HepG2 (cell line): ENCODE results near the gene FAM161A. TPM values are rescaled to one million over a fixed set of nuclear protein-coding genes. Genes with fewer than 3 reads are reported as not detected.

Source experiments
- AHR ChIP-seq: IDR thresholded peaks from 2 replicates; pipeline ENCODE4 v1.6.1; 2018; ENCODE audit warnings: missing genetic modification reagents, missing compliant biosample characterization
- EEA1 ChIP-seq: sonication (generic); formaldehyde crosslinking; IDR thresholded peaks from 2 replicates; pipeline ENCODE4 v1.5.1; 2020; ENCODE audit warnings: mild to moderate bottlenecking, missing genetic modification reagents, borderline replicate concordance
- ELF1 ChIP-seq: sonication (generic); formaldehyde crosslinking; IDR thresholded peaks from 2 replicates; pipeline ENCODE4 v1.4.0; 2020; ENCODE audit warnings: missing genetic modification reagents
- HOXA3 ChIP-seq: sonication (generic); formaldehyde crosslinking; IDR thresholded peaks from 2 replicates; pipeline ENCODE4 v1.5.0; 2020; ENCODE audit warnings: missing genetic modification reagents
- MEIS2 ChIP-seq: sonication (generic); formaldehyde crosslinking; IDR thresholded peaks from 2 replicates; pipeline ENCODE4 v1.9.0; 2021; ENCODE audit warnings: mild to moderate bottlenecking, missing genetic modification reagents
- NR2C2 ChIP-seq: sonication (generic); formaldehyde crosslinking; IDR thresholded peaks from 2 replicates; pipeline ENCODE4 v1.4.0; 2020; ENCODE audit warnings: missing genetic modification reagents, mild to moderate bottlenecking, moderate library complexity, borderline replicate concordance
- PHF20 ChIP-seq: sonication (generic); formaldehyde crosslinking; IDR thresholded peaks from 2 replicates; pipeline ENCODE4 v1.5.0; 2020; ENCODE audit warnings: mild to moderate bottlenecking, missing genetic modification reagents
- RBAK ChIP-seq: sonication (generic); formaldehyde crosslinking; IDR thresholded peaks from 2 replicates; pipeline ENCODE4 v1.5.1; 2020; ENCODE audit warnings: mild to moderate bottlenecking, missing genetic modification reagents
- SCMH1 ChIP-seq: sonication (generic); formaldehyde crosslinking; IDR thresholded peaks from 2 replicates; pipeline ENCODE4 v1.9.0; 2021; ENCODE audit warnings: missing genetic modification reagents, mild to moderate bottlenecking, borderline replicate concordance
- SKI ChIP-seq: fragments of 450-650 bp; IDR thresholded peaks from one replicate; pipeline ENCODE4 v1.6.1; 2018; ENCODE audit warnings: mild to moderate bottlenecking; ENCODE audit not compliant: partially characterized antibody
- SMAD3 ChIP-seq: sonication (generic); formaldehyde crosslinking; IDR thresholded peaks from 2 replicates; pipeline ENCODE4 v1.4.0; 2020; ENCODE audit warnings: missing genetic modification reagents
- SMC3 ChIP-seq: IDR thresholded peaks from 2 replicates; pipeline ENCODE4 v1.6.1; 2011; ENCODE audit warnings: low read length, improper control_type of control experiment
- STAT5B ChIP-seq: sonication (generic); formaldehyde crosslinking; IDR thresholded peaks from 2 replicates; pipeline ENCODE4 v1.4.0; 2020; ENCODE audit warnings: missing genetic modification reagents
- TSC22D2 ChIP-seq: sonication (generic); formaldehyde crosslinking; IDR thresholded peaks from 2 replicates; pipeline ENCODE4 v1.5.1; 2020; ENCODE audit warnings: missing genetic modification reagents, mild to moderate bottlenecking, borderline replicate concordance
- YY1 ChIP-seq: IDR thresholded peaks from 2 replicates; pipeline ENCODE4 v1.6.1; 2011; ENCODE audit warnings: low read length, low read depth, moderate library complexity, mild to moderate bottlenecking; ENCODE audit not compliant: insufficient read depth, insufficient replicate concordance
- ZNF143 ChIP-seq: sonication (generic); formaldehyde crosslinking; IDR thresholded peaks from 2 replicates; pipeline ENCODE4 v1.4.0; 2020; ENCODE audit warnings: missing genetic modification reagents
- ZNF263 ChIP-seq: sonication (generic); formaldehyde crosslinking; IDR thresholded peaks from 2 replicates; pipeline ENCODE4 v1.4.0; 2020; ENCODE audit warnings: missing genetic modification reagents
- ZNF335 ChIP-seq: sonication (generic); formaldehyde crosslinking; IDR thresholded peaks from 2 replicates; pipeline ENCODE4 v1.4.0; 2020; ENCODE audit warnings: missing genetic modification reagents
- ZNF337 ChIP-seq: sonication (generic); formaldehyde crosslinking; IDR thresholded peaks from 2 replicates; pipeline ENCODE4 v1.5.1; 2020; ENCODE audit warnings: missing genetic modification reagents, low read depth, mild to moderate bottlenecking, borderline replicate concordance
- ZNF354B ChIP-seq: sonication (generic); formaldehyde crosslinking; IDR thresholded peaks from 2 replicates; pipeline ENCODE4 v1.8.0; 2022; ENCODE audit warnings: mild to moderate bottlenecking, missing genetic modification reagents
- ZNF616 ChIP-seq: sonication (generic); formaldehyde crosslinking; IDR thresholded peaks from 2 replicates; pipeline ENCODE4 v1.5.0; 2020; ENCODE audit warnings: low read depth, mild to moderate bottlenecking, missing genetic modification reagents
- ZNF619 ChIP-seq: sonication (generic); formaldehyde crosslinking; IDR thresholded peaks from 2 replicates; pipeline ENCODE4 v1.4.0; 2020; ENCODE audit warnings: mild to moderate bottlenecking, missing genetic modification reagents
- ZNF768 ChIP-seq: sonication (generic); formaldehyde crosslinking; IDR thresholded peaks from 2 replicates; pipeline ENCODE4 v1.4.0; 2020; ENCODE audit warnings: missing genetic modification reagents
- ZSCAN21 ChIP-seq: sonication (generic); formaldehyde crosslinking; IDR thresholded peaks from 2 replicates; pipeline ENCODE4 v1.8.0; 2022; ENCODE audit warnings: mild to moderate bottlenecking, missing genetic modification reagents, moderate library complexity, borderline replicate concordance
- ZSCAN25 ChIP-seq: sonication (generic); formaldehyde crosslinking; IDR thresholded peaks from 2 replicates; pipeline ENCODE4 v1.8.0; 2022; ENCODE audit warnings: mild to moderate bottlenecking, missing genetic modification reagents
- polyA plus RNA-seq, 8 experiments: library from polyadenylated mRNA; depleted of rRNA in 3 of 8; stranded (reverse) in 7 of 8; unstranded in 1 of 8; fragments of >200 nt; fragmentation: Illumina TruSeq in 4 of 8; extraction: Trizol in 4 of 8; gene quantifications; 2 replicates each; pipeline versions ENCODE4 v1.2.1 to v1.2.3, GENCODE V29; 2011 to 2016; ENCODE audit warnings: low read depth in 4 of 8, missing spikeins in 1 of 8, mixed read lengths in 1 of 8; ENCODE audit not compliant: insufficient read depth in 1 of 8
- total RNA-seq, 5 experiments: library from RNA; depleted of rRNA; stranded (reverse); fragments of >200 nt; fragmentation: Illumina TruSeq; extraction: Trizol; gene quantifications; 2 replicates each; pipeline ENCODE4 v1.2.3, GENCODE V29; 2016; ENCODE audit warnings: low read depth in 1 of 5
- TF ChIP-seq, protein P1 (sequence below): sonication (generic); formaldehyde crosslinking; IDR thresholded peaks from 2 replicates; pipeline ENCODE4 v1.8.0; 2022; ENCODE audit warnings: missing genetic modification reagents, mild to moderate bottlenecking, borderline replicate concordance
- TF ChIP-seq, protein P2 (sequence below): sonication (generic); formaldehyde crosslinking; IDR thresholded peaks from 2 replicates; pipeline ENCODE4 v1.9.0; 2021; ENCODE audit warnings: missing genetic modification reagents, borderline replicate concordance

The FAM161A gene
- total and polyA plus RNA-seq, 2 of the 13 experiments (the other 11 are each of a cell fraction or from before 2014, with no cell fraction given) = 2.7 to 3.4 TPM

DNA sequence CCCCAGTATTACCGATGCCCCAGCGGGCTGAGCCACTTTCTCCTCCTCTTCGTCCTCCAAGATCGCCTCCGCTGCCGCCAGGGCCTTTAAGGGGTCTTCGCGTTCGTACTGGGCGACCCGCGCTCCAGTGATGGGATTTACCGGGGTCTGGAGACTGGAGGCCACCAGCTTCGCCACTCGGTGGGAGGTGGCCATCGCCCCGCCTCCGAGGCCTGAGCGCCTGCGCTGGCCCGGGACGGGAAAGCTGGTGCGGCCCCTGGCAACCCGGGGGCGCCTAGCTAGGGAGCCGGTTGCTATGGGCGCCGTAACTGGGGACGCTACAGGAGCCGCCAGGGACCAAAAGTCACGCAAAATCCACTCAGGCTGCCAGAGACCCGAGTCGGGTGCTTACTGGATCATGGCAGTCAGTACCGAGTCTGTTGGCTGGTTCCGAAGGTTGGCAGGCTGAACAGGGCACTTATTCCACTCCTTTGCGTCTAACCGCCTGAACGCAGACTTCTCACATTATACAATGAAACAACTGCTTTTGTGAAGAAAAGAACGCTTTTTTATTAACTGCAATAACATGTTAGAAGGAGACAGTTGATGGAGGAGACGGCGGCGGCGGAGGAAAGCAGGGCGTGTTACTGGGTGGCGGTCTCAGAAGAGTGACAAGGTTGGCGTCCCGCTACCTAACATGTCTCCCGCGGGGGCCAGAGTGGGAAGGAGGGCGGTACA, at the start of gene FAM161A (continued):
- TF ChIP-seq AHR (CRISPR knock-in tag) (0 out of 2 replicates have a peak, but pooled peaks have one; percentile 36), ZNF354B (CRISPR knock-in tag) (0 out of 2 replicates have a peak, but pooled peaks have one; percentile 48), HOXA3 (peak; percentile 3; the same call in 1 of the 2 replicates), ZNF335 (CRISPR knock-in tag) (peak; percentile 96), EEA1 (peak; percentile 35; the same call in 1 of the 2 replicates), SMC3 (no peak), ZNF143 (0 out of 2 replicates have a peak, but pooled peaks have one; percentile 16), PHF20 (0 out of 2 replicates have a peak, but pooled peaks have one; percentile 28), SKI (peak; percentile 68), YY1 (peak; percentile 74), ZNF616 (CRISPR knock-in tag) (peak; percentile 37; the same call in 1 of the 2 replicates), SCMH1 (CRISPR knock-in tag) (no peak), TSC22D2 (CRISPR knock-in tag) (peak; percentile 22; the same call in 1 of the 2 replicates), RBAK (CRISPR knock-in tag) (0 out of 2 replicates have a peak, but pooled peaks have one; percentile 24), ZNF263 (CRISPR knock-in tag) (no peak; the same call in 1 of the 2 replicates), ZNF768 (CRISPR knock-in tag) (peak; percentile 72; the same call in 1 of the 2 replicates), NR2C2 (0 out of 2 replicates have a peak, but pooled peaks have one; percentile 36), SMAD3 (CRISPR knock-in tag) (peak; percentile 68), ZNF619 (CRISPR knock-in tag) (peak; percentile 80), ELF1 (CRISPR knock-in tag) (0 out of 2 replicates have a peak, but pooled peaks have one; percentile 41), MEIS2 (CRISPR knock-in tag) (no peak; the same call in 1 of the 2 replicates), STAT5B (no peak), ZNF337 (peak; percentile 23; the same call in 1 of the 2 replicates), ZSCAN25 (CRISPR knock-in tag) (peak; percentile 54; the same call in 1 of the 2 replicates), ZSCAN21 (CRISPR knock-in tag) (peak; percentile 61; the same call in 1 of the 2 replicates)
- TF ChIP-seq, protein P1, sequence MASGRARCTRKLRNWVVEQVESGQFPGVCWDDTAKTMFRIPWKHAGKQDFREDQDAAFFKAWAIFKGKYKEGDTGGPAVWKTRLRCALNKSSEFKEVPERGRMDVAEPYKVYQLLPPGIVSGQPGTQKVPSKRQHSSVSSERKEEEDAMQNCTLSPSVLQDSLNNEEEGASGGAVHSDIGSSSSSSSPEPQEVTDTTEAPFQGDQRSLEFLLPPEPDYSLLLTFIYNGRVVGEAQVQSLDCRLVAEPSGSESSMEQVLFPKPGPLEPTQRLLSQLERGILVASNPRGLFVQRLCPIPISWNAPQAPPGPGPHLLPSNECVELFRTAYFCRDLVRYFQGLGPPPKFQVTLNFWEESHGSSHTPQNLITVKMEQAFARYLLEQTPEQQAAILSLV (CRISPR knock-in tag) = 0 out of 2 replicates have a peak, but pooled peaks have one; percentile 64
- TF ChIP-seq, protein P2, sequence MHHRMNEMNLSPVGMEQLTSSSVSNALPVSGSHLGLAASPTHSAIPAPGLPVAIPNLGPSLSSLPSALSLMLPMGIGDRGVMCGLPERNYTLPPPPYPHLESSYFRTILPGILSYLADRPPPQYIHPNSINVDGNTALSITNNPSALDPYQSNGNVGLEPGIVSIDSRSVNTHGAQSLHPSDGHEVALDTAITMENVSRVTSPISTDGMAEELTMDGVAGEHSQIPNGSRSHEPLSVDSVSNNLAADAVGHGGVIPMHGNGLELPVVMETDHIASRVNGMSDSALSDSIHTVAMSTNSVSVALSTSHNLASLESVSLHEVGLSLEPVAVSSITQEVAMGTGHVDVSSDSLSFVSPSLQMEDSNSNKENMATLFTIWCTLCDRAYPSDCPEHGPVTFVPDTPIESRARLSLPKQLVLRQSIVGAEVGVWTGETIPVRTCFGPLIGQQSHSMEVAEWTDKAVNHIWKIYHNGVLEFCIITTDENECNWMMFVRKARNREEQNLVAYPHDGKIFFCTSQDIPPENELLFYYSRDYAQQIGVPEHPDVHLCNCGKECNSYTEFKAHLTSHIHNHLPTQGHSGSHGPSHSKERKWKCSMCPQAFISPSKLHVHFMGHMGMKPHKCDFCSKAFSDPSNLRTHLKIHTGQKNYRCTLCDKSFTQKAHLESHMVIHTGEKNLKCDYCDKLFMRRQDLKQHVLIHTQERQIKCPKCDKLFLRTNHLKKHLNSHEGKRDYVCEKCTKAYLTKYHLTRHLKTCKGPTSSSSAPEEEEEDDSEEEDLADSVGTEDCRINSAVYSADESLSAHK (CRISPR knock-in tag) = peak; percentile 28; the same call in 1 of the 2 replicates
